GM18909 (cell line): Measurements from ENCODE around the gene SRSF4.

Source experiments
- ATAC-seq: cut with Tn5 transposase; IDR thresholded peaks from one replicate; pipeline ENCODE4 v1.9.1; 2021; ENCODE audit warnings: mild to moderate bottlenecking; ENCODE audit not compliant: unreplicated experiment, poor library complexity

Gene SRSF4

GRCh38 chr1:29201595-29202051, 19.9 kb upstream of the SRSF4 start:
- ATAC-seq, result no peak

- ATAC-seq, result no peak
These were observed 19.4 kb upstream of the SRSF4 start for GRCh38 chr1:29200906-29201594.

GRCh38 chr1:29197993-29198392, 16.3 kb upstream of the SRSF4 start:
- no peak for ATAC-seq

- no peak for ATAC-seq
These were observed 15.9 kb upstream of the SRSF4 start for GRCh38 chr1:29197590-29197924.

GRCh38 chr1:29196863-29197589, 15.3 kb upstream of the SRSF4 start:
- ATAC-seq, result no peak

GRCh38 chr1:29195881-29196291, 14.2 kb upstream of the SRSF4 start:
- ATAC-seq, result no peak

- ATAC-seq, result no peak
These were observed 12.3 kb upstream of the SRSF4 start for GRCh38 chr1:29193879-29194455.

GRCh38 chr1:29190718-29191117, 9.0 kb upstream of the SRSF4 start:
- ATAC-seq, result no peak

- no peak for ATAC-seq
These were observed 5.0 kb upstream of the SRSF4 start for GRCh38 chr1:29186707-29187106.

GRCh38 chr1:29186252-29186651, 4.6 kb upstream of the SRSF4 start:
- no peak for ATAC-seq

GRCh38 chr1:29183287-29183686, 1.6 kb upstream of the SRSF4 start:
- ATAC-seq, result no peak

GRCh38 chr1:29180497-29181412, 945 bp downstream of the SRSF4 start:
- ATAC-seq, result no peak

GRCh38 chr1:29179641-29180184, 2.0 kb downstream of the SRSF4 start:
- no peak for ATAC-seq

GRCh38 chr1:29177022-29177705, 4.5 kb downstream of the SRSF4 start:
- no peak for ATAC-seq

- no peak for ATAC-seq
These were observed 5.1 kb downstream of the SRSF4 start for GRCh38 chr1:29176576-29176975.

GRCh38 chr1:29172415-29172939, 9.2 kb downstream of the SRSF4 start:
- ATAC-seq, result no peak

GRCh38 chr1:29171521-29171920, 10.2 kb downstream of the SRSF4 start:
- ATAC-seq, result no peak

GRCh38 chr1:29171089-29171488, 10.6 kb downstream of the SRSF4 start:
- no peak for ATAC-seq

GRCh38 chr1:29169976-29170375, 11.7 kb downstream of the SRSF4 start:
- ATAC-seq, result no peak

- ATAC-seq, result no peak
These were observed 13.8 kb downstream of the SRSF4 start for GRCh38 chr1:29167904-29168303.
